Measurements from ENCODE around the gene CHRM5. TPM values are rescaled to one million over a fixed set of nuclear protein-coding genes. Genes with fewer than 3 reads are reported as not detected.
A peak's percentile ranks its signal among the peaks of the same experiment; 100 is the strongest.

The CHRM5 gene
- total RNA-seq, 1 donor from 2014 or later = not detected

GRCh38 chr15:33971811-33972210 lies 3.5 kb downstream of the CHRM5 start:
- H3K27ac Mint-ChIP-seq (ENCODE audit: unreplicated experiment) = no peak overlapping the region
- TF ChIP-seq CTCF (IDR thresholded peaks at IDR 0.05) = no peak
- H3K9me3 Mint-ChIP-seq (ENCODE audit: low read depth) = no peaks in the 10 kb centered on the region
- peaks cover 7% of the 10 kb centered on the region for H3K4me1 Mint-ChIP-seq (ENCODE audit: low read depth)
- no peaks in the 10 kb centered on the region for H3K36me3 Mint-ChIP-seq (ENCODE audit: low read depth)
- H3K27me3 Mint-ChIP-seq (ENCODE audit: low read depth) = no peaks in the 10 kb centered on the region
- H3K4me3 Mint-ChIP-seq (ENCODE audit: unreplicated experiment) = no peak overlapping the region
- DNase-seq (ENCODE audit: low spot score) = no peak

GRCh38 chr15:33975022-33975565 lies 6.8 kb downstream of the CHRM5 start:
- peak; percentile 63 for TF ChIP-seq CTCF (IDR thresholded peaks at IDR 0.05)
- no peak for DNase-seq (ENCODE audit: low spot score)
- Mint-ChIP-seq H3K4me3 (ENCODE audit: unreplicated experiment) (no peak overlapping the region), H3K9me3 (ENCODE audit: low read depth) (no peaks in the 10 kb centered on the region), H3K27me3 (ENCODE audit: low read depth) (no peaks in the 10 kb centered on the region), H3K36me3 (ENCODE audit: low read depth) (no peaks in the 10 kb centered on the region), H3K4me1 (ENCODE audit: low read depth) (peaks cover 13% of the 10 kb centered on the region), H3K27ac (ENCODE audit: unreplicated experiment) (no peak overlapping the region)

- TF ChIP-seq CTCF (IDR thresholded peaks at IDR 0.05) = no peak
- Mint-ChIP-seq H3K4me1 (ENCODE audit: low read depth) (peaks cover 53% of the 10 kb centered on the region), H3K36me3 (ENCODE audit: low read depth) (no peaks in the 10 kb centered on the region), H3K27me3 (ENCODE audit: low read depth) (no peaks in the 10 kb centered on the region), H3K9me3 (ENCODE audit: low read depth) (no peaks in the 10 kb centered on the region), H3K4me3 (ENCODE audit: unreplicated experiment) (no peak overlapping the region), H3K27ac (ENCODE audit: unreplicated experiment) (no peak overlapping the region)
- DNase-seq (ENCODE audit: low spot score) = no peak
Measured at GRCh38 chr15:33980159-33980558, 11.9 kb downstream of the CHRM5 start.

- Mint-ChIP-seq H3K36me3 (ENCODE audit: low read depth) (no peaks in the 10 kb centered on the region), H3K27ac (ENCODE audit: unreplicated experiment) (peak overlapping the region; percentile 70), H3K27me3 (ENCODE audit: low read depth) (no peaks in the 10 kb centered on the region), H3K4me3 (ENCODE audit: unreplicated experiment) (no peak overlapping the region), H3K4me1 (ENCODE audit: low read depth) (peaks cover 69% of the 10 kb centered on the region), H3K9me3 (ENCODE audit: low read depth) (no peaks in the 10 kb centered on the region)
- no peak for DNase-seq (ENCODE audit: low spot score)
- no peak for TF ChIP-seq CTCF (IDR thresholded peaks at IDR 0.05)
Measured at GRCh38 chr15:33982516-33982915, 14.2 kb downstream of the CHRM5 start.

GRCh38 chr15:33985287-33985686 lies 17.0 kb downstream of the CHRM5 start:
- no peaks in the 10 kb centered on the region for H3K36me3 Mint-ChIP-seq (ENCODE audit: low read depth)
- H3K4me3 Mint-ChIP-seq (ENCODE audit: unreplicated experiment) = no peak overlapping the region
- H3K27ac Mint-ChIP-seq (ENCODE audit: unreplicated experiment) = peak overlapping the region; percentile 92
- H3K27me3 Mint-ChIP-seq (ENCODE audit: low read depth) = no peaks in the 10 kb centered on the region
- no peak for DNase-seq (ENCODE audit: low spot score)
- TF ChIP-seq CTCF (IDR thresholded peaks at IDR 0.05) = no peak
- peaks cover 78% of the 10 kb centered on the region for H3K4me1 Mint-ChIP-seq (ENCODE audit: low read depth)
- no peaks in the 10 kb centered on the region for H3K9me3 Mint-ChIP-seq (ENCODE audit: low read depth)

Data from chondrocyte (in vitro differentiated cells).